ENCODE results near the gene THSD4. TPM values are rescaled to one million over a fixed set of nuclear protein-coding genes. Genes with fewer than 3 reads are reported as not detected.

Gene THSD4
- total RNA-seq, 2 experiments from 2014 or later = not detected

- ChIA-PET CTCF (interaction anchor here (1.2 kb wide), 1 partner anchor 371 kb away, joined by 3 read pairs; no protein-coding TSS in a partner anchor), POLR2A (interaction anchor here (0.6 kb wide), 1 partner anchor 631 kb away, joined by 3 read pairs; no protein-coding TSS in a partner anchor)
- Mint-ChIP-seq H3K4me3 (no peak overlapping the region), H3K9me3 (no peaks in the 10 kb centered on the region), H3K36me3 (ENCODE audit: low read depth) (no peaks in the 10 kb centered on the region), H3K27ac (no peak overlapping the region), H3K4me1 (ENCODE audit: low read depth) (no peaks in the 10 kb centered on the region), H3K27me3 (peaks cover 9% of the 10 kb centered on the region)
- intact Hi-C loops (cut with micrococcal nuclease) = no loop called here
- no peak for DNase-seq
- no peak for ATAC-seq
- TF ChIP-seq CTCF (IDR thresholded peaks at IDR 0.05) = no peak
These were observed 670.7 kb downstream of the THSD4 start for GRCh38 chr15:71785996-71786395.

GRCh38 chr15:71786673-71787072 lies 671.4 kb downstream of the THSD4 start:
- DNase-seq (no peak), ATAC-seq (no peak)
- CTCF ChIA-PET = no interaction called here
- no peaks in the 10 kb centered on the region for H3K9me3 Mint-ChIP-seq
- no peaks in the 10 kb centered on the region for H3K36me3 Mint-ChIP-seq (ENCODE audit: low read depth)
- POLR2A ChIA-PET = interaction anchor here (0.6 kb wide), 1 partner anchor 630 kb away, joined by 3 read pairs; no protein-coding TSS in a partner anchor
- H3K4me1 Mint-ChIP-seq (ENCODE audit: low read depth) = no peaks in the 10 kb centered on the region
- peaks cover 9% of the 10 kb centered on the region for H3K27me3 Mint-ChIP-seq
- no peak overlapping the region for H3K4me3 Mint-ChIP-seq
- H3K27ac Mint-ChIP-seq = no peak overlapping the region
- no peak for TF ChIP-seq CTCF (IDR thresholded peaks at IDR 0.05)
- intact Hi-C loops (cut with micrococcal nuclease) = no loop called here

GRCh38 chr15:71788646-71789579 lies 673.6 kb downstream of the THSD4 start:
- Mint-ChIP-seq H3K27ac (no peak overlapping the region), H3K36me3 (ENCODE audit: low read depth) (no peaks in the 10 kb centered on the region), H3K4me3 (no peak overlapping the region), H3K27me3 (peaks cover 9% of the 10 kb centered on the region), H3K4me1 (ENCODE audit: low read depth) (no peaks in the 10 kb centered on the region), H3K9me3 (no peaks in the 10 kb centered on the region)
- ATAC-seq = no peak
- no peak for DNase-seq
- ChIA-PET POLR2A (no interaction called here), CTCF (interaction anchor here (0.7 kb wide), 1 partner anchor 367 kb away, joined by 3 read pairs; no protein-coding TSS in a partner anchor)
- TF ChIP-seq CTCF (IDR thresholded peaks at IDR 0.05) = no peak
- intact Hi-C loops (cut with micrococcal nuclease) = no loop called here

GRCh38 chr15:71789616-71790015 lies 674.3 kb downstream of the THSD4 start:
- DNase-seq (no peak), ATAC-seq (no peak)
- intact Hi-C loops (cut with micrococcal nuclease) = no loop called here
- H3K4me1 Mint-ChIP-seq (ENCODE audit: low read depth) = no peaks in the 10 kb centered on the region
- no peak for TF ChIP-seq CTCF (IDR thresholded peaks at IDR 0.05)
- H3K4me3 Mint-ChIP-seq = no peak overlapping the region
- POLR2A ChIA-PET = no interaction called here
- CTCF ChIA-PET = interaction anchor here (0.7 to 1.1 kb wide), 2 partner anchors 46 to 366 kb away, joined by 3 read pairs; no protein-coding TSS in a partner anchor
- H3K27ac Mint-ChIP-seq = no peak overlapping the region
- no peaks in the 10 kb centered on the region for H3K9me3 Mint-ChIP-seq
- no peaks in the 10 kb centered on the region for H3K36me3 Mint-ChIP-seq (ENCODE audit: low read depth)
- H3K27me3 Mint-ChIP-seq = peaks cover 8% of the 10 kb centered on the region

- DNase-seq (no peak), ATAC-seq (no peak)
- intact Hi-C loops (cut with micrococcal nuclease) = no loop called here
- H3K4me3 Mint-ChIP-seq = no peak overlapping the region
- no peaks in the 10 kb centered on the region for H3K4me1 Mint-ChIP-seq (ENCODE audit: low read depth)
- H3K27ac Mint-ChIP-seq = no peak overlapping the region
- ChIA-PET POLR2A (interaction anchor here (0.7 kb wide), 1 partner anchor 1119 kb away, joined by 4 read pairs; no protein-coding TSS in a partner anchor), CTCF (interaction anchor here (0.6 to 1.6 kb wide), 3 partner anchors 11 to 227 kb away, joined by 3 to 4 read pairs (median 3); no protein-coding TSS in a partner anchor)
- no peaks in the 10 kb centered on the region for H3K36me3 Mint-ChIP-seq (ENCODE audit: low read depth)
- no peaks in the 10 kb centered on the region for H3K9me3 Mint-ChIP-seq
- peaks cover 4% of the 10 kb centered on the region for H3K27me3 Mint-ChIP-seq
- no peak for TF ChIP-seq CTCF (IDR thresholded peaks at IDR 0.05)
These were observed 674.8 kb downstream of the THSD4 start for GRCh38 chr15:71790081-71790480.

Measured in activated CD8-positive, alpha-beta T cell treated with anti-CD3 and anti-CD28 coated beads for 36 hours (primary cell).